Inflammatory macrophage treated with lipopolysaccharide for 4 hours (primary cell): ENCODE results near the gene DNAJC21.
"Not testable (repeated sequence)": the region's sequence is repeated elsewhere in the genome, so short reads cannot be mapped to it uniquely, and the experiment has no call there.

ENCODE experiments used
- DNase-seq: peaks from one replicate; pipeline ENCODE4 v3.0.0-alpha.2; 2020

Gene DNAJC21

GRCh38 chr5:34923694-34924461 lies 5.5 kb upstream of the DNAJC21 start:
- peak; percentile 45 for DNase-seq

GRCh38 chr5:34924462-34924765 lies 4.9 kb upstream of the DNAJC21 start:
- DNase-seq, result no peak

GRCh38 chr5:34926318-34926888 lies 3.0 kb upstream of the DNAJC21 start:
- no peak for DNase-seq

- DNase-seq, result no peak
These were observed 1.6 kb upstream of the DNAJC21 start for GRCh38 chr5:34927785-34928184.

- peak; percentile 58 for DNase-seq
These were observed 1.1 kb upstream of the DNAJC21 start for GRCh38 chr5:34928267-34928666.

GRCh38 chr5:34929720-34930461 lies 532 bp downstream of the DNAJC21 start:
- DNase-seq, result peak; percentile 86

GRCh38 chr5:34930462-34930844 lies 1.1 kb downstream of the DNAJC21 start:
- DNase-seq, result no peak

GRCh38 chr5:34930870-34931269 lies 1.5 kb downstream of the DNAJC21 start:
- DNase-seq, result no peak

- no peak for DNase-seq
These were observed 3.6 kb downstream of the DNAJC21 start for GRCh38 chr5:34932947-34933346.

GRCh38 chr5:34941936-34942335 lies 12.6 kb downstream of the DNAJC21 start:
- no peak for DNase-seq

GRCh38 chr5:34944044-34944443 lies 14.7 kb downstream of the DNAJC21 start:
- no peak for DNase-seq

- DNase-seq, result no peak
These were observed 15.2 kb downstream of the DNAJC21 start for GRCh38 chr5:34944460-34945047.

GRCh38 chr5:34957321-34957720 lies 28.0 kb downstream of the DNAJC21 start:
- DNase-seq, result peak; percentile 59

GRCh38 chr5:34957857-34958690 lies 28.7 kb downstream of the DNAJC21 start:
- peak; percentile 8 for DNase-seq

- DNase-seq, result no peak
These were observed 30.0 kb downstream of the DNAJC21 start for GRCh38 chr5:34959323-34959722.

- no peak for DNase-seq
These were observed 38.2 kb downstream of the DNAJC21 start for GRCh38 chr5:34967540-34967939.

- no peak for DNase-seq
These were observed 38.9 kb downstream of the DNAJC21 start for GRCh38 chr5:34968258-34968657.

- no peak for DNase-seq
These were observed 41.2 kb downstream of the DNAJC21 start for GRCh38 chr5:34970552-34970951.

- not testable (repeated sequence) for DNase-seq
These were observed 42.3 kb downstream of the DNAJC21 start for GRCh38 chr5:34971655-34972054.

GRCh38 chr5:34976347-34976746 lies 47.0 kb downstream of the DNAJC21 start:
- DNase-seq, result no peak

GRCh38 chr5:34977934-34978613 lies 48.7 kb downstream of the DNAJC21 start:
- no peak for DNase-seq

GRCh38 chr5:34978681-34979080 lies 49.3 kb downstream of the DNAJC21 start:
- no peak for DNase-seq
